ENCODE measurements around the gene CDR2.
"Not testable (repeated sequence)": the region's sequence is repeated elsewhere in the genome, so short reads cannot be mapped to it uniquely, and the experiment has no call there.

CDR2 gene

DNA sequence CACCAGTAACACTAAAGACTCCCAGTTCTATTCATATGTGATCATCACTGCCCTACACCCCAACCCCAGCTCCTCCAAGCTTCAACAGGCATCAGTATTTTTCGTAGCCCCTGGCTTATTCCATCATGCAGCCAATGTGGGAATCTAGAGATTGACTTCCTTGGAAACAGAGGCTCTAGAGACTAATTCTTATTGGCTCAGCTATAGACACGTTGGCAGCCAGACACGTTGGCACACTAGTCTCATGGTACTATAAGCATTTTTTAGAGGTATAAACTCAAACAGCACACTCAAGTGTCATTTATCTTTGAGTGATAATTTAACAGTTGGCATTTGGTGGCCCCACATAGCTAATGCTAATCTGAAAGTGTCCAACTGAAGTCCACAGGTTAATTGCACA is 44.4 kb upstream of the CDR2 start:
- no peak for DNase-seq
- Histone ChIP-seq H3K4me3 (ENCODE audit: low read depth, low read length) (no peak overlapping the region), H3K27me3 (ENCODE audit: insufficient read depth, low read depth, severe bottlenecking) (no peaks in the 10 kb centered on the region), H3K36me3 (no peaks in the 10 kb centered on the region), H3K9me3 (ENCODE audit: severe bottlenecking) (no peaks in the 10 kb centered on the region), H3K27ac (no peak overlapping the region)
- TF ChIP-seq CTCF (IDR thresholded peaks at IDR 0.05; ENCODE audit: low read depth, low read length), result no peak

DNA sequence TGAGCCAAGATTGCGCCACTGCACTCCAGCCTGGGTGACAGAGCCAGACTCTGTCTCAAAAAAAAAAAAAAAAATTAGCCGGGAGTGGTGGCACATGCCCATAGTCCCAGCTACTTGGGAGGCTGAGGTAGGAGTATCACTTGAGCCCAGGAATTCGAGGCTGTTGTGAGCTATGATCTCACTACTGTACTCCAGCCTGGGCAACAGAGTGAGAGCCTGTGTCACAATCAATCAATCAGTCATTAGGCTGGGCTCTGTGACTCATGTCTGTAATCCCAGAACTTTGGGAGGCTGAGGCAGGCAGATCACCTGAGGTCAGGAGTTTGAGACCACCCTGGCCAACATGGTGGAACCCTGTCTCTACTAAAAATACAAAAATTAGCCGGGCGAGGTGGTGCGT is 43.4 kb upstream of the CDR2 start:
- DNase-seq, result not testable (repeated sequence)

DNA sequence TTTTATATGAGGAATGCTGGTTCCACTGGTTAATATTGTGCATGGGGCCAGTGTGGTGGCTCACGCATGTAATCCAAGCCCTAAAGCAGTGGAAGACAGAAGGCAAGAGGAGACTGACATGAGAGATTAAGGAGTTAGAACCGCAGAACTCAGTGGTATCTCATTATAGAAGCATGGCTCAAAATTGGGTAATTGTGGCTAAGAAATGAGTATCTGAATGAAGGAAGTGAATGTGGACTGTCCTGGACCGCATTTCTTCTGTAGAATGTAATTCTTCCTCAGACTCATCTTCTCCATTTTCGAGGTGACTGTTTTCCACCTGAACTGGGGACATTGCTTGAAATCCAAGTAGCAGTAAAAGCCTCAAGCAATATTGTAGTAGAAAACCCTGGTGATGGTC is 42.6 kb upstream of the CDR2 start:
- Histone ChIP-seq H3K4me3 (ENCODE audit: low read depth, low read length) (no peak overlapping the region), H3K36me3 (no peaks in the 10 kb centered on the region), H3K9me3 (ENCODE audit: severe bottlenecking) (no peaks in the 10 kb centered on the region), H3K27ac (no peak overlapping the region), H3K27me3 (ENCODE audit: insufficient read depth, low read depth, severe bottlenecking) (no peaks in the 10 kb centered on the region)
- no peak for TF ChIP-seq CTCF (IDR thresholded peaks at IDR 0.05; ENCODE audit: low read depth, low read length)
- no peak for DNase-seq

More for the DNA sequence above, 43.4 kb upstream of the CDR2 start:
- not testable (repeated sequence) for H3K9me3 ChIP-seq (ENCODE audit: severe bottlenecking); H3K36me3 ChIP-seq; H3K4me3 ChIP-seq (ENCODE audit: low read depth, low read length); H3K27ac ChIP-seq; H3K27me3 ChIP-seq (ENCODE audit: insufficient read depth, low read depth, severe bottlenecking)

GRCh38 chr16:22413819-22414218 is 39.4 kb upstream of the CDR2 start:
- no peaks in the 10 kb centered on the region for H3K9me3 ChIP-seq (ENCODE audit: severe bottlenecking)
- H3K36me3 ChIP-seq, result no peaks in the 10 kb centered on the region
- no peak for TF ChIP-seq CTCF (IDR thresholded peaks at IDR 0.05; ENCODE audit: low read depth, low read length)
- H3K27me3 ChIP-seq (ENCODE audit: insufficient read depth, low read depth, severe bottlenecking), result no peaks in the 10 kb centered on the region
- H3K4me3 ChIP-seq (ENCODE audit: low read depth, low read length), result no peak overlapping the region
- H3K27ac ChIP-seq, result no peak overlapping the region
- no peak for DNase-seq

DNA sequence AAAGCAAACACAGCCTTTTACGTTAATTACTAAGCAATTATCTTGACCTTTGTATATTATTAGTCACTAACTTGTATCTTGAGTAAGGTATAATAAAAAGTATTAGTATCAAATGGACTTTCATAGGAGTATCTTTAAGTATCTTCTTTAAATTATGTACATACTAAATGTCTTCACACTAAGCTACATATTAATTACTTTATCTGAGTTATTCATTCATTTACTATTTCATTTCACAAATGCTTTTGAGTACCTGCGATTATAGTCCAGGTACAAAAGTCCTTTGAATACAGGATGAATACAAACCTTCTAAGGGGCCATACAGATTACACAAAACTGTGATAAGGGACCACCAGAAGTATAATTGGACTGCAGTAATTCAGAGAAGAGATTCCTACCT is 33.1 kb upstream of the CDR2 start:
- no peak for TF ChIP-seq CTCF (IDR thresholded peaks at IDR 0.05; ENCODE audit: low read depth, low read length)
- Histone ChIP-seq H3K27ac (no peak overlapping the region), H3K27me3 (ENCODE audit: insufficient read depth, low read depth, severe bottlenecking) (no peaks in the 10 kb centered on the region), H3K36me3 (no peaks in the 10 kb centered on the region), H3K4me3 (ENCODE audit: low read depth, low read length) (no peak overlapping the region), H3K9me3 (ENCODE audit: severe bottlenecking) (no peaks in the 10 kb centered on the region)
- DNase-seq, result no peak

DNA sequence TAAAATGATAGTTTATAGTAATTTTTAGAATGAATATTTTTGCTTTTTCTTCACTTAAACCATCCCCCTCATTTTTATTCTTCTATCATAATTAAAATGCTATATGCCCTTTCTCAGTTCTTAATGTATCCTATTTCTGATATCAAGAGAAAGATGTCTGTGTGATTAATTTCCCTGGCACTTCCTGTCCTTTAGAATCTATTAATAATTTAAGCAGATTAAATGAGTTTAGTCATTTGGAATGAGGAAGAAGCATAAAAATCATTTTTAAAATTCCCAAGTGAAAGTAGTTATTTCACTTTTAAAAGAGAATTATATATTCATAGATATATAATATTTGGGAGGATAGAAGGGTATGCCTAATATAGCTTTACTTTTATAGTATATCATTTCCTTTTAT is 27.8 kb upstream of the CDR2 start:
- no peak overlapping the region for H3K27ac ChIP-seq
- no peak for DNase-seq
- no peak overlapping the region for H3K4me3 ChIP-seq (ENCODE audit: low read depth, low read length)
- H3K36me3 ChIP-seq, result no peaks in the 10 kb centered on the region
- TF ChIP-seq CTCF (IDR thresholded peaks at IDR 0.05; ENCODE audit: low read depth, low read length), result no peak
- H3K27me3 ChIP-seq (ENCODE audit: insufficient read depth, low read depth, severe bottlenecking), result no peaks in the 10 kb centered on the region
- no peaks in the 10 kb centered on the region for H3K9me3 ChIP-seq (ENCODE audit: severe bottlenecking)
